ENCODE data around the gene WWOX. TPM values are rescaled to one million over a fixed set of nuclear protein-coding genes. Genes with fewer than 3 reads are reported as not detected.
A peak's percentile ranks its signal among the peaks of the same experiment; 100 is the strongest.

Gene WWOX
- total and polyA plus RNA-seq, 2 of the 13 experiments (the other 11 are each of a cell fraction or from before 2014, with no cell fraction given), result 9.1 to 37.4 TPM

DNA sequence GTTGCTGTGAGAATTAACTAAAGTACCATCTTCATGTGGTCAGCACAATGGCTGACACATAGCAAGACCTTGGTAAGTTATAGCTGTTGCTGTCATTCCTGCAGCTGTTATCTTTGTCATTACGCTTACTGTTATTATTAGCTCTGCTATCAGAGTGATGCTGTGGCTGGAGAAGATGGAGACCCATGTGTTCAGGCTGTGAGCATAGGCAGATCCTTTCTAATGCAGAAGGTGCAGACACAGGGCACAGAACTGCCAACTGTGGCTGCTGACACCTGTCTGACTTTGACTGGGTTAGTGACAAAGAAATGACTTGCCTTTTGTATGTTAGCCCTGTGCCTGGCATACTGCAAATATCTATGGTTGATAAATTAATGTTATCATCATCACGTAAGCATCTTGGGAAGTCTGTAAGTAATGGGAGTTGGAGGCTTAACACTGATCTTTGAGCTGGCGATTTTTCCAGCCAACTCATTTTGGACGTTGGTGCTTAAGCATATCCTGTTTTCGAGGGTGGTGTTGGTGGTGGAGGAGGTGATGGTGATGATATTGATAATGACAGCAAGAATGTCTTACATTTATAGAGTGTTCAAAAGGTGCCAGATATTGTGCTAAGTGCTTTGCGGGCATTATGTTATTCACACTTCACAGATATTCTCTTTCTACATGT lies 695.3 kb downstream of the WWOX start (continued):
- TF ChIP-seq NFIB (CRISPR knock-in tag; IDR thresholded peaks at IDR 0.05; ENCODE audit: borderline replicate concordance), result no peak
- TF ChIP-seq ZNF569 (CRISPR knock-in tag; IDR thresholded peaks at IDR 0.05; ENCODE audit: borderline replicate concordance), result no peak
- TF ChIP-seq ZNF749 (CRISPR knock-in tag; IDR thresholded peaks at IDR 0.05; ENCODE audit: borderline replicate concordance), result no peak
- no peak for TF ChIP-seq SNAPC5 (CRISPR knock-in tag; IDR thresholded peaks at IDR 0.05; ENCODE audit: borderline replicate concordance)
- no peak for TF ChIP-seq KAT2B (IDR thresholded peaks at IDR 0.05; ENCODE audit: borderline replicate concordance, low read depth, low read length)

- Histone ChIP-seq H3K36me3 (replicated peaks in 1 of 2; ENCODE audit: control insufficient read depth in 1 of 2, insufficient read depth in 2 of 2, low read length in 2 of 2) (no peaks in the 10 kb centered on the region), H3K4me3 (replicated peaks in 1 of 3; ENCODE audit: insufficient read depth in 1 of 3, low read depth in 2 of 3, low read length in 3 of 3) (no peak overlapping the region), H3K27me3 (ENCODE audit: control insufficient read depth in 1 of 2, insufficient read depth in 2 of 2, low read length in 2 of 2) (no peaks in the 10 kb centered on the region), H3K79me2 (ENCODE audit: insufficient read depth, low read length) (no peaks in the 10 kb centered on the region), H4K20me1 (ENCODE audit: insufficient read depth, low read length) (no peaks in the 10 kb centered on the region), H2AFZ (ENCODE audit: low read length) (no peak overlapping the region), H3K27ac (ENCODE audit: extremely low read length, insufficient read depth, low read length) (no peak overlapping the region), H3K4me2 (ENCODE audit: low read depth, low read length) (peak overlapping the region; percentile 88), H3K4me1 (ENCODE audit: insufficient read depth, low read length) (peaks cover 32% of the 10 kb centered on the region), H3K9me3 (ENCODE audit: low read length) (no peaks in the 10 kb centered on the region), H3K9ac (ENCODE audit: insufficient read depth, low read depth, low read length) (no peak overlapping the region)
- ATAC-seq (no peak), DNase-seq (ENCODE audit: low spot score) (no peak), FAIRE-seq (no peak)
- POLR2A ChIA-PET, result no interaction called here
- in situ Hi-C loops (cut with HindIII; ENCODE audit: extremely low pct_ligation_motif_present, low pct_unique_long_range_greater_than_20kb), result no loop called here
- intact Hi-C loops (cut with micrococcal nuclease; ENCODE audit: unreplicated experiment), result no loop called here
- BruUV-seq (replicated peaks), result no TSS peak
- 53% methylated on average over 1 of the region's 1 CpG for WGBS (ENCODE audit: low lambda C conversion rate)
- CTCF ChIA-PET (ENCODE audit: low intra/inter-chr PET ratio, low total read pairs), result no interaction called here
- TF ChIP-seq MBNL3 (CRISPR knock-in tag; conservative IDR thresholded peaks at IDR 0.05), result no peak
These were observed 696.0 kb downstream of the WWOX start for GRCh38 chr16:78795433-78795832.
